ENCODE data around the gene ZDHHC24. TPM values are rescaled to one million over a fixed set of nuclear protein-coding genes. Genes with fewer than 3 reads are reported as not detected.

ZDHHC24 gene
- total RNA-seq, 4 donors from 2014 or later: 20.3 to 25.9 (median 22.3) TPM

GRCh38 chr11:66492161-66492865 is 53.5 kb downstream of the ZDHHC24 start:
- no peaks in the 10 kb centered on the region for H3K9me3 ChIP-seq
- no peaks in the 10 kb centered on the region for H3K4me1 ChIP-seq
- H3K36me3 ChIP-seq: peaks cover 20 to 28% of the 10 kb centered on the region in 2 donors
- no peaks in the 10 kb centered on the region for H3K27me3 ChIP-seq
- no peak for DNase-seq
- TF ChIP-seq POLR2A (IDR thresholded peaks at IDR 0.05): no peak
- TF ChIP-seq, protein P1, sequence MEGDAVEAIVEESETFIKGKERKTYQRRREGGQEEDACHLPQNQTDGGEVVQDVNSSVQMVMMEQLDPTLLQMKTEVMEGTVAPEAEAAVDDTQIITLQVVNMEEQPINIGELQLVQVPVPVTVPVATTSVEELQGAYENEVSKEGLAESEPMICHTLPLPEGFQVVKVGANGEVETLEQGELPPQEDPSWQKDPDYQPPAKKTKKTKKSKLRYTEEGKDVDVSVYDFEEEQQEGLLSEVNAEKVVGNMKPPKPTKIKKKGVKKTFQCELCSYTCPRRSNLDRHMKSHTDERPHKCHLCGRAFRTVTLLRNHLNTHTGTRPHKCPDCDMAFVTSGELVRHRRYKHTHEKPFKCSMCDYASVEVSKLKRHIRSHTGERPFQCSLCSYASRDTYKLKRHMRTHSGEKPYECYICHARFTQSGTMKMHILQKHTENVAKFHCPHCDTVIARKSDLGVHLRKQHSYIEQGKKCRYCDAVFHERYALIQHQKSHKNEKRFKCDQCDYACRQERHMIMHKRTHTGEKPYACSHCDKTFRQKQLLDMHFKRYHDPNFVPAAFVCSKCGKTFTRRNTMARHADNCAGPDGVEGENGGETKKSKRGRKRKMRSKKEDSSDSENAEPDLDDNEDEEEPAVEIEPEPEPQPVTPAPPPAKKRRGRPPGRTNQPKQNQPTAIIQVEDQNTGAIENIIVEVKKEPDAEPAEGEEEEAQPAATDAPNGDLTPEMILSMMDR (IDR thresholded peaks at IDR 0.05): no peak
- no peak overlapping the region for H3K27ac ChIP-seq
- H3K4me3 ChIP-seq (replicated peaks in 1 of 3): no peak overlapping the region
- intact Hi-C loops (cut with DNase I): no loop called here
- 86 to 90% methylated on average over 6 to 10 of the region's 10 CpGs for WGBS, 2 donors

GRCh38 chr11:66491315-66491935 is 54.4 kb downstream of the ZDHHC24 start:
- DNase-seq: no peak
- intact Hi-C loops (cut with DNase I): no loop called here
- TF ChIP-seq, protein P1 (IDR thresholded peaks at IDR 0.05): peak in 1 of 6 experiments; percentile 7
- no peak for TF ChIP-seq POLR2A (IDR thresholded peaks at IDR 0.05)
- H3K27ac ChIP-seq: no peak overlapping the region
- no peaks in the 10 kb centered on the region for H3K27me3 ChIP-seq
- H3K9me3 ChIP-seq: no peaks in the 10 kb centered on the region
- peaks cover 20 to 27% of the 10 kb centered on the region in 2 donors for H3K36me3 ChIP-seq
- no peak overlapping the region for H3K4me3 ChIP-seq (replicated peaks in 1 of 3)
- H3K4me1 ChIP-seq: no peaks in the 10 kb centered on the region
- WGBS, 2 donors: 79 to 81% methylated on average over 13 of the region's 20 CpGs

DNA sequence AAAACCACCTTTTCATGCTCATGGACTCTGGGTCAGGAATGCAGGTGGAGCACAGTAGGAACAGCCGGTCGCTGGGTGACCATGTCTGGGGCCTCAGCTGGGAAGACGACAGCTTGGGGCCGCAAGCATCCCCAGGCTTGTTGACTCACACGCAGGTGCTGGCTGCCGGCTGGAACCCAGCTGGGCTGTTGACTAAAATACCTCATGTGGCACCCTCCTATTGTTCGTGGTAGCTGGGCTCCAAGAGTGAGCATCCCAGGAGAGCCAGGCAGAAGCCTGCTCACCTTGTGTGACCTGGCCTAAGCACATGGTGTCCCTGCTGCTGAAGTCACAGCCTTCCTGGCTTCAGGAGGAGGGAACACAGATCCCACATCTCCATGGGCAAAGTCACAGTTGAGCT is 56.2 kb downstream of the ZDHHC24 start:
- intact Hi-C loops (cut with DNase I): no loop called here
- DNase-seq: no peak
- Histone ChIP-seq H3K27ac (no peak overlapping the region), H3K4me3 (replicated peaks in 1 of 3) (no peak overlapping the region), H3K9me3 (no peaks in the 10 kb centered on the region), H3K27me3 (no peaks in the 10 kb centered on the region), H3K36me3 (peaks cover 20 to 21% of the 10 kb centered on the region in 2 donors), H3K4me1 (no peaks in the 10 kb centered on the region)
- TF ChIP-seq, protein P1 (IDR thresholded peaks at IDR 0.05): no peak
- no peak for TF ChIP-seq POLR2A (IDR thresholded peaks at IDR 0.05)
- 83 to 100% methylated on average over 3 to 7 of the region's 7 CpGs for WGBS, 2 donors

DNA sequence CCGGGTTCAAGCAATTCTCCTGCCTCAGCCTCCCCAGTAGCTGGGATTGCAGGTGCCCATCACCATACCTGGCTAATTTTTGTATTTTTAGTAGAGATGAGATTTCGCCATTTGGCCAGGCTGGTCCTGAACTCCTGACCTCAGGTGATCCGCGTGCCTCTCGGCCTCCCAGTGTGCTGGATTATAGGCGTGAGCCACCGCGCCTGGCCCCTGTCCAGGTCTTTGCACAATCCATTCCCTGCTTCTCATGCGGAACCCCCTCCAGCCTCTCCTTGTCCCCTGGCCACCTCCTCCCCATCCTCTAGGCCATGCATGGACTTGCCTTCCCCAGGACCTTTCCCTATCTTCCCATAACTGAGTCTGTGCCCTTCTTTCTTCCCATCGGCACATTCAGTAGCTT is 56.9 kb downstream of the ZDHHC24 start:
- Histone ChIP-seq H3K4me3 (replicated peaks in 1 of 3) (no peak overlapping the region), H3K27me3 (no peaks in the 10 kb centered on the region), H3K27ac (no peak overlapping the region), H3K9me3 (no peaks in the 10 kb centered on the region), H3K36me3 (peaks cover 20 to 21% of the 10 kb centered on the region in 2 donors), H3K4me1 (no peaks in the 10 kb centered on the region)
- 93 to 95% methylated on average over 10 of the region's 10 CpGs for WGBS, 2 donors
- DNase-seq: no peak
- no peak for TF ChIP-seq POLR2A (IDR thresholded peaks at IDR 0.05)
- TF ChIP-seq, protein P1 (IDR thresholded peaks at IDR 0.05): no peak
- intact Hi-C loops (cut with DNase I): no loop called here

DNA sequence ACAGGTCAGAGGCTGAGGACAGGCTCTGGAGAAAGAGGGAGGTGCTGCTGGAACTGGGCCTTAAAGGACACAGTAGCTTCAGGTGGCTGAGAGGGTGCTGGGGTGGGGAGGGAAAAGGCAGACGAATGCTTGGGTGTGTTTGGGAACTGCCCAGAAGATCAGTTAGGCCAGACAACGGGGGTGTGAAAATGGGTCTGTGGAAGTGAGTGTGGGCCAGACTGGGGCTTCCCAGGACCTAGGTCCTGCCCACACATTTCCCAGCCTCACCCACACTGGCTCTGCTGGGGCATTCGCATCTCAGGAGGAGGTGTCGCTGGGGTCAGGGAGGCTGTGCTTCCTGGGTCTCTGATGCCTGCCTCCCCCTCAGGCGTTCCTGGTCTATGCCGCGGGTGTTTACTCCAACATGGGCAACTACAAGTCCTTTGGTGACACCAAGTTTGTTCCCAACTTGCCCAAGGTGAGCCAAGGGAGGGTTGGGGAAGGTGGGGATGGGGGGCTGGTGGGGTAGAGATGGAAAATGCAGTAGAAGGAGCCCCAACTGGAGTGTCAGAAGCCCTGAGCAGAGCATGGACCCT is 61.0 kb downstream of the ZDHHC24 start:
- Histone ChIP-seq H3K27ac (no peak overlapping the region), H3K27me3 (no peaks in the 10 kb centered on the region), H3K9me3 (no peaks in the 10 kb centered on the region), H3K4me1 (peaks cover 0 to 7% of the 10 kb centered on the region in 2 donors), H3K36me3 (peaks cover 5 to 13% of the 10 kb centered on the region in 2 donors), H3K4me3 (replicated peaks in 1 of 3) (no peak overlapping the region)
- WGBS, 2 donors: 79 to 93% methylated on average over 6 to 7 of the region's 7 CpGs
- TF ChIP-seq, protein P1 (IDR thresholded peaks at IDR 0.05): no peak
- no peak for TF ChIP-seq POLR2A (IDR thresholded peaks at IDR 0.05)
- DNase-seq: no peak
- intact Hi-C loops (cut with DNase I): no loop called here
